A549 treated with ZK216348 at 1 μM for 4 hours (cell line): ENCODE data around the gene JKAMP. TPM values are rescaled to one million over a fixed set of nuclear protein-coding genes. Genes with fewer than 3 reads are reported as not detected.

ENCODE experiments used
- total RNA-seq: library from RNA; stranded (reverse); fragments of 200-300 nt; extraction: Qiagen RNA extraction; gene quantifications from 5 replicates; pipeline ENCODE4 v1.2.3, GENCODE V29; 2022; ENCODE audit warnings: low read depth

The JKAMP gene, protein sequence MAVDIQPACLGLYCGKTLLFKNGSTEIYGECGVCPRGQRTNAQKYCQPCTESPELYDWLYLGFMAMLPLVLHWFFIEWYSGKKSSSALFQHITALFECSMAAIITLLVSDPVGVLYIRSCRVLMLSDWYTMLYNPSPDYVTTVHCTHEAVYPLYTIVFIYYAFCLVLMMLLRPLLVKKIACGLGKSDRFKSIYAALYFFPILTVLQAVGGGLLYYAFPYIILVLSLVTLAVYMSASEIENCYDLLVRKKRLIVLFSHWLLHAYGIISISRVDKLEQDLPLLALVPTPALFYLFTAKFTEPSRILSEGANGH
- 54.5 to 85.9 TPM (median 71.6 TPM) in 5 replicates for total RNA-seq

DNA sequence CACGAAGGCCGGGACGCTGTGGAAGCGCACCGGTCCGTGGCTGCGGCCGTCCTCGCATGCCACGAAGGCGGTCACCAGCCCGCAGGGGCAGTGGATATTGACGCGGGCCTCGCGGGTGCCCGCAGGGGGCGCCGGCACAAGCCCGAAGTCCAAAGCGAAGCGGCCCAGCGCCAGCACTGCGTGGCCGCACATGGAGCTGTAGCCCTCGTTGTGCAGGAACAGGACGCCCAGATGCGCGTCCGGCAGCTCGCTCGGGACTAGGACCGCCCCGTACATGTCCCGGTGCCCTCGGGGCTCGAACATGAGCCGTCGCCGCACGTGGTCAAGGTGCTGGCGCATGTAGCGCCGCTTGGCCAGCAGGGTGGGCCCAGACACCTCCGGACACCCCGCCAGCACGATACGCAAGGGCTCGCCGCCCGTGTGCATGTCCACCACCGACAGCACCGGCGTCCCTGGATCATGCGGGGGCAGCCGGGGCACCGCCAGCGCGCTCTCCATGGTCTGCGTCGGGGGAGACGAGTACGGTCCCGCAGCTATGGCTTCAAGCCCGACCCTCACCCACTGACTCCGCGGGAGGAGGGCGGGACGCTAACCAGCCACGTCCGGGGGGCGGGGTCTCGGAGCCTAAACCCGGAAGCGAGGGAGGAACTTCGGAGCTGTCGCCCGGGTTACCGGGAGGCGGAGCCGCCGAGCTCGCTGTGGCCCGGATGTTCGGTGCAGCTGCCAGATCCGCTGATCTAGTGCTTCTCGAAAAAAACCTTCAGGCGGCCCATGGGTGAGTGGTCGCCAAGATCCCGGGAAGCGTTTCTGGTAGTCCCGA, at the start of gene JKAMP, which contains the start of gene L3HYPDH:
Gene JKAMP, plus strand, starts transcription at position 699 of the 820 bp plus-strand sequence. Its CDS starts 73 bp downstream, at position 772.
Gene L3HYPDH, minus strand, starts transcription at position 590 of the 820 bp plus-strand sequence. Its CDS starts 92 bp downstream, at position 498.

DNA sequence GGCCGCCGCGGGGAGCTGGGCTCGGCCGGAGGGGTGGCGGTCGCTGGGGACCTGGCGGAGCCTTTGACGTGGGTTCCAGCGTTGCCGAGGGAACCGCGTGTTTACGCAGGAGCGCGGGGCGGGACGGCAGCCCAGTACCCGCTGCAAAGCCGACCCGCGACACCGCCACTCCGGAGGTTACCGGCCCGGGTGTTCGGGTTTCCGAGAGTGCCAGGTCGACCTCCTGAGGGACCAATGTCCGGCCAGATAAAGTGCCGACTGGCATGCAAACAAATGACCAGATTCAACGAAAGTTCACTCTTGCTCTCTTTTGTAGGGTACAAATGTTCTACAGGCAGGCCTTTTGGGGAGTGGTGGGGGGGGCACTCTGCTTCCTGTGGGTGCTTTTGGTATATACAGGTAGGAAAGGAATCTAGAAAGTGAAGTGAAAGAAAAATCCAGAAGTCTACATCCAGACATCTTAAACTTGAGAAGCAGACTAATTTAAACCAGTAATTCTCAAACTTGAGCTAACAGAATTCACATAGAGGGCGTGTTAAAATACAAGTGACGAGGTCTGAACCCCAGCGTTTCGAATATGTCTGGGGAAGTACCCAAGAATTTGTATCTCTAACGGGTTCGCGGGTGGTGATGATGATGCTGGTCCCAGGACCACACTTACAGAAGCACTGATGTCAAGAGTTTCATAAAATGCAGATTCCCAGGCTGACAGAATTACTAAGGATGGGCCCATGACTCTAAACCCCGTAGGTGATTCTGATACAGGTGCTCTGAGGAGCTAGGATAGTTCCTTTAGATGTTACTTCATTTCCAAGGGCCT, 18.8 kb upstream of the JKAMP start, which contains the start of gene GPR135:
Gene GPR135, minus strand, starts transcription at position 65 of the 820 bp plus-strand sequence. CDS start 154 bp downstream, outside the sequence.

Other genes with a start within 250 kb of the JKAMP start
- 0.70 to 1.0 TPM (median 1.0 TPM) in 5 replicates for gene GPR135, start 19.1 kb upstream of the JKAMP start, total RNA-seq
- gene L3HYPDH, start 109 bp upstream of the JKAMP start, total RNA-seq: 37.3 to 49.8 TPM (median 42.5 TPM) in 5 replicates
- not detected in 5 replicates for gene CCDC175, start 92.3 kb downstream of the JKAMP start, total RNA-seq